Measurements from ENCODE around the gene IGFBP4. TPM values are rescaled to one million over a fixed set of nuclear protein-coding genes. Genes with fewer than 3 reads are reported as not detected.

Gene IGFBP4
- total RNA-seq, 2 donors from 2014 or later: 88.7 to 315 TPM

- TF ChIP-seq CTCF (IDR thresholded peaks at IDR 0.05): no peak
- no peak for TF ChIP-seq POLR2A (IDR thresholded peaks at IDR 0.05)
- DNase-seq: no peak
- intact Hi-C loops (cut with DNase I): no loop called here
- H3K27ac ChIP-seq: no peak overlapping the region
- no peak for ATAC-seq
- no peaks in the 10 kb centered on the region for H3K36me3 ChIP-seq (replicated peaks in 1 of 2; ENCODE audit: insufficient read depth in 1 of 2, low read depth in 2 of 2)
- H3K27me3 ChIP-seq: peaks cover 0 to 6% of the 10 kb centered on the region in 2 donors
- whole genome bisulfite sequencing, 2 donors: 43 to 52% methylated on average over 10 to 11 of the region's 11 CpGs
- H3K9me3 ChIP-seq: no peaks in the 10 kb centered on the region
- H3K4me3 ChIP-seq: no peak overlapping the region
- peaks cover 8% of the 10 kb centered on the region for H3K4me1 ChIP-seq
Measured at GRCh38 chr17:40419559-40420331, 23.5 kb upstream of the IGFBP4 start.

GRCh38 chr17:40422990-40423633, 20.1 kb upstream of the IGFBP4 start:
- no peaks in the 10 kb centered on the region for H3K4me1 ChIP-seq
- DNase-seq: no peak
- intact Hi-C loops (cut with DNase I): no loop called here
- H3K36me3 ChIP-seq (replicated peaks in 1 of 2; ENCODE audit: insufficient read depth in 1 of 2, low read depth in 2 of 2): no peaks in the 10 kb centered on the region
- H3K27ac ChIP-seq: no peak overlapping the region
- WGBS, 2 donors: 59 to 63% methylated on average over 3 of the region's 3 CpGs
- H3K4me3 ChIP-seq: no peak overlapping the region
- no peak for ATAC-seq
- H3K9me3 ChIP-seq: no peaks in the 10 kb centered on the region
- no peaks in the 10 kb centered on the region for H3K27me3 ChIP-seq
- TF ChIP-seq POLR2A (IDR thresholded peaks at IDR 0.05) (no peak), CTCF (IDR thresholded peaks at IDR 0.05) (no peak)

GRCh38 chr17:40425741-40426140, 17.5 kb upstream of the IGFBP4 start:
- no peaks in the 10 kb centered on the region for H3K27me3 ChIP-seq
- H3K9me3 ChIP-seq: no peaks in the 10 kb centered on the region
- 53 to 69% methylated on average over 4 of the region's 4 CpGs for WGBS, 2 donors
- ATAC-seq: no peak
- no peaks in the 10 kb centered on the region for H3K4me1 ChIP-seq
- TF ChIP-seq CTCF (IDR thresholded peaks at IDR 0.05) (no peak), POLR2A (IDR thresholded peaks at IDR 0.05) (no peak)
- no peak for DNase-seq
- H3K27ac ChIP-seq: no peak overlapping the region
- intact Hi-C loops (cut with DNase I): no loop called here
- H3K36me3 ChIP-seq (replicated peaks in 1 of 2; ENCODE audit: insufficient read depth in 1 of 2, low read depth in 2 of 2): no peaks in the 10 kb centered on the region
- H3K4me3 ChIP-seq: no peak overlapping the region

GRCh38 chr17:40427002-40427491, 16.2 kb upstream of the IGFBP4 start:
- no peaks in the 10 kb centered on the region for H3K27me3 ChIP-seq
- TF ChIP-seq CTCF (IDR thresholded peaks at IDR 0.05) (no peak), POLR2A (IDR thresholded peaks at IDR 0.05) (no peak)
- no peak overlapping the region for H3K4me3 ChIP-seq
- H3K27ac ChIP-seq: no peak overlapping the region
- H3K36me3 ChIP-seq (replicated peaks in 1 of 2; ENCODE audit: insufficient read depth in 1 of 2, low read depth in 2 of 2): no peaks in the 10 kb centered on the region
- no peak for ATAC-seq
- DNase-seq: no peak
- H3K9me3 ChIP-seq: no peaks in the 10 kb centered on the region
- H3K4me1 ChIP-seq: no peaks in the 10 kb centered on the region
- intact Hi-C loops (cut with DNase I): no loop called here

Data from body of pancreas (tissue), 4 donors.